ENCODE measurements around the gene MYCL.

DNA sequence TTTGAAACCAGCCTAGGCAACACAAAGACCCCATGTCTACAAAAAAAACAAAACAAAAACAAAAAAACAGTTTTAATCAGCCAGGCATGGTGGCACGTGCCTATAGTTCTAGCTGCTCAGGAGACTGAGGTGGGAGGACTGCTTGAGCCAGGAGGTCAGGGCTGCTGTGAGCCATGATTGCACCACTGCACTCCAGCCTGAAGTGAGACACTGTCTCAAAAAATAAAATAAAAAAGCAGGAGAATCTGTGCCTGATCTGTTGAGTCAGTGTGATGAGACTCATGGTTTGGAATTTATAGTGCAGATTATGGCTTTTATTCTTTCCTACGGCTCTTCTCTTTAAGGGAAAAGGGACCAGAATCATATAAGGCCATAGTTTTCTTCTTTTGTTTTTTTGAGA, 35.0 kb downstream of the MYCL start:
- no peak for TF ChIP-seq CTCF (IDR thresholded peaks at IDR 0.05)
- TF ChIP-seq POLR2A (IDR thresholded peaks at IDR 0.05) = no peak
